GM21825 (cell line): ENCODE measurements around the gene PPP2R5C.
"Not testable (repeated sequence)": the region's sequence is repeated elsewhere in the genome, so short reads cannot be mapped to it uniquely, and the experiment has no call there.

Source experiments
- ATAC-seq: cut with Tn5 transposase; IDR thresholded peaks from one replicate; pipeline ENCODE4 v1.9.1; 2021; ENCODE audit warnings: mild to moderate bottlenecking, moderate library complexity; ENCODE audit not compliant: unreplicated experiment

The PPP2R5C gene

GRCh38 chr14:101961746-101962502, 200.4 kb downstream of the PPP2R5C start:
- ATAC-seq = no peak

- no peak for ATAC-seq
These were observed 201.0 kb downstream of the PPP2R5C start for GRCh38 chr14:101962503-101962874.

- no peak for ATAC-seq
These were observed 201.5 kb downstream of the PPP2R5C start for GRCh38 chr14:101963052-101963451.

- no peak for ATAC-seq
These were observed 202.3 kb downstream of the PPP2R5C start for GRCh38 chr14:101963656-101964296.

DNA sequence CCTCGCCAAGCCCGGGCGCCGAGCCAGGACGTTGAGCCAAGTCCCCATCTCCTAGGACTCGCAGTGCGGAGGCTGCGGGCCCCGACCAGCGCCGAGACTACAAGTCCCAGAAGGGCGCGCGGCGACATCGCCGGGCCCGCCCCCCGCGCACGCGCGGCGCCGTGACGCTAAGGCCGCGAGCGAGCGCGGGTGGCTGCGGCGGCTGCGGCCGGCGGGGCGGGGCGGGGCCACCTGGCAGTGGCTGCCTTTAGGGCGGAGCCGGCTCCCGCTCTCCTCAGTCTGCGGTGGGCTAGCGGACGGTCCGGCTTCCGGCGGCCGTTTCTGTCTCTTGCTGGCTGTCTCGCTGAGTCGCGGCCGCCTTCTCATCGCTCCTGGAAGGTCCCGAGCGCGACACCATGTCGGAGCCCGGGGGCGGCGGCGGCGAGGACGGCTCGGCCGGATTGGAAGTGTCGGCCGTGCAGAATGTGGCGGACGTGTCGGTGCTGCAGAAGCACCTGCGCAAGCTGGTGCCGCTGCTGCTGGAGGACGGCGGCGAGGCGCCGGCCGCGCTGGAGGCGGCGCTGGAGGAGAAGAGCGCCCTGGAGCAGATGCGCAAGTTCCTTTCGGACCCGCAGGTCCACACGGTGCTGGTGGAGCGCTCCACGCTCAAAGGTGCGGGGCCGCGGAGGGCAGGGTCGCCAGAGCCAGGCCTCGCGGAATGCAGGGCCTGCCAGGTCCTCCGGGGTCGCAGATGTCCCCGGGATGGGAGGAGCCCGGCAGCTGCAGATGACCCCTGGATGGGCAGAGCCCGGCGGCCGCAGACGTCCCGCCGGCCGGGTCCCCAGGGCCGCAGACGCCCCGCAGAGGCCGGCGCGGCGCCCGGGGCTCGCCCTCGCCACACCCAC, 203.0 kb downstream of the PPP2R5C start, which contains the start of gene DYNC1H1:
Gene DYNC1H1, plus strand, starts transcription at position 277 of the 884 bp plus-strand sequence. Its CDS starts 119 bp downstream, at position 396.
- ATAC-seq = peak; percentile 75

DNA sequence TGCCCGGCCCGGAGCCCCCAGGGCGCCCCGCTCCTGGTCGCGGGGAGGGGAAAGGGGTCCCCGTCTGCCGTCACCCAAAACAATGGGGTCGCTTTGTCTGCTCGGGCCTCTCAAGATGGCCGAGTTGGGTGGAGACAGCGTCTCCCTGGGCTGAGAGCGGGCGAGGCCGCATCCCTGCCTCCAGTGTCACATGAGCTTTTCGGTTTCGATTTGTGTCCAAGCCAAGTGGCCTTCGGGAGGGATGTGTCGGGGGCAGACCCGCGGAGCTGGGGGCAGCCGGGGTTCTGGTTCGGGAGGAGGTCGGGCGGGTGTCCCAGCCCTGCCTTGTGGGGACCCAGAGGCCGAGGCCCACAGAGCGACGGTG, 203.7 kb downstream of the PPP2R5C start:
- peak; percentile 31 for ATAC-seq

GRCh38 chr14:101965770-101966722, 204.5 kb downstream of the PPP2R5C start:
- no peak for ATAC-seq

- ATAC-seq = no peak
These were observed 205.2 kb downstream of the PPP2R5C start for GRCh38 chr14:101966742-101967141.

DNA sequence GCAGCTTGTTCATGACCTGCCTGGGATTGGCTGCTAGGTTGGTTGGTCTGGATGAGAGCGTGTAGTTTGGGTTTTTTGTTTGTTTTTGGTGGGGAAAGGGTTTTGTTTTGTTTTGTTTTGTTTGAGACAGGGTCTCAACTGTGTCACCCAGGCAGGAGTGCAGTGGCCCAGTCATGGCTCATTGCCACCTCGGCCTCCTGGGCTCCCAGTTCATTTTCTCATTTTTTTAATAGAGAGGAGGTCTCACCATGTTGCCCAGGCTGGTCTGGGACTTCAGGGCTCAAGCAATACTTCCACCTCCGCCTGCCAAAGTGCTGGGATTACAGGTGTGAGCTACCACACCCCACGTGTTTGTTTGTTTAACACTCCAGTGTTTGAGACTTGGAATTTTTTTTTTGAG, 206.7 kb downstream of the PPP2R5C start:
- ATAC-seq = no peak

DNA sequence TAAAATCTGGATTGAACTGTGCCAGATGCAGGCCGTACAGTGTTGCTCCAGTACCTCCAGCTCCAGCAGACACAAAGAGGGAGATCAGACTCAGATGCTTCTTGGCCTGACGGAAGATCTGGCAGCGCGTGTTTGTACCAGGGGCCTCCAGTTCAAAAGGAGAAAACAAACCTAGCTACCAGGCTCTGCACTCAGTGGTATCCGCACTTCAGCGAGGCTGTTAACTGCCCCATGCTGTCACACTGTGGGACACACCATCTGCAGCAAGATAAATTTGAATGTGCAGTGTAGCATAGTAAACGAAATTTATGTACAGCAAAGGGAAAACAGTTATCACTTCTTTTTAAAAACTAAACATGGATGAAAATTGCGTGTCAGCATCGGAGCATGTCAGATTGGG, 208.0 kb downstream of the PPP2R5C start:
- no peak for ATAC-seq

DNA sequence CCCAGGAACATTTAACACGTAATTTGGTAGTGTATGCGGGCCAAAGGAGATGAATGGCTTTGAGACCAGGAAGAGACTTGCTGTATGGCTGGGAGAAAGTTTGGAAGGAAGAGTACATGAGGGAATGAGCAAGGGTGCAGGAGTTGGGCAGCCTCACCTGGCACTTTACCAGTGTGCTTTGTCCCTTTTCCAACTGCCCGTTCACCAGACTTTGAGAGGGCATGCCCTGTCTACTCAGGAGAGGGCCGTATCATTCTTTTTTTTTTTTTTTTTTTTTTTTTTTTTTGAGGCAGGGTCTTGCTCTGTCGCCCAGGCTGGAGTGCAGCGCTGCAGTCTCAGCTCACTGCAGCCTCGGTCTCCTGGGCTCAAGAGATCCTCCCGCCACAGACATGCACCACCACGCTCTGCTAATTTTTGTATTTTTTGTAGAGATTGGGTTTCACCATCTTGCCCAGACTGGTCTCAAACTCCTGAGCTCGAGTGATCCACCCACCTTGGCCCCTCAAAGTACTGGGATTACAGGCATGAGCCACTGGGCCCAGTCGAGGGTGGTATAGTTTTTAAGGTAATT, 209.4 kb downstream of the PPP2R5C start:
- no peak for ATAC-seq

DNA sequence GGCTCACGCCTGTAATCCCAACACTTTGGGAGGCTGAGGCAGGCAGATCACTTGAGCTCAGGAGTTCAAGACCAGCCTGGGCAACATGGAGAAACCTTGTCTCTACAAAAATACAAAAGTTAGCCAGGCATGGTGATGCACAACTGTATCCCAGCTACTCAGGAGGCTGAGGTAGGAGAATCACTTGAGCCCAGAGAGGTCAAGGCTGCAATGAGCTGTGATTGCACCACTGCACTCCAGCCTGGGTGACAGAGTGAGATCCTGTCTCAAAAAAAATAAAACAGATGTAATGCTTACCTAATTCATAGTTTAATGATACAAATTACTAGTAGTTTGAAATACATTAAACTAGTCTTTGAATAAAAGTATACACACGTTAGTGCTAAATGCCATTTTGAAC, 209.9 kb downstream of the PPP2R5C start:
- ATAC-seq = not testable (repeated sequence)

DNA sequence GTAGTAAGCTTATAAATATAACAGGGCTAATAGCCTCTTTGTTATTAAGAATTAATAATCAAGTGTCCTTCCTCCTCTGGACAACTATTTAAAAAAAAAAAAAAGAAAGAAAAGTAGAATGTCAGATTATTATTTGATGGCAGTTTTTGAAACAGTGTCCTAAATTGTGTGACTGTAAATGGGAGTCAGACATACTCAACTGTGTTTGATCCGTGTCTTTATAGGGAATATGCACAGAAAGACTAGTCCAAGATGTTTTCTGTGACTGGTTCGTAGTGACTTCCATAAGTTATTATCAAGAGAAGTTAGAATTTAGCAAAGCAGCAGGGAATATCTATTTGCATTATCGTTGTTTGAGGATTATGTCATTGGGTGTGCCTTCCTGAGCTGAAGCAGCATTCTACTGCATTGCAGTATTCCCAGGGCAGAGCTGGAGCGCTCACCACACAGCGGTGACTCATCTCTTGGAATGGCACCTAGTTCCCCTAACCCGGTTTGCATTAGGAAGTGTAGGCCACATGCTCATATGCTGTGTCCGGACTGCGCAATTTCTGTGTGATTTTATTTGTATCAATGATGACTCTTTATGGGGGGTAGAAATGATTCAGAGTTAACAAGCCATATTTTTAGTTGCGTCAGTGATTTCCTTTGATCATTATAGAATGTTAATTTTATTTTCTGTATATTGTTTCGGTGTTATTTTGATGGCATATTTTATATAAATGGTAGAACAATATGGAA, 210.8 kb downstream of the PPP2R5C start:
- ATAC-seq = no peak

- no peak for ATAC-seq
These were observed 211.8 kb downstream of the PPP2R5C start for GRCh38 chr14:101973356-101973755.

DNA sequence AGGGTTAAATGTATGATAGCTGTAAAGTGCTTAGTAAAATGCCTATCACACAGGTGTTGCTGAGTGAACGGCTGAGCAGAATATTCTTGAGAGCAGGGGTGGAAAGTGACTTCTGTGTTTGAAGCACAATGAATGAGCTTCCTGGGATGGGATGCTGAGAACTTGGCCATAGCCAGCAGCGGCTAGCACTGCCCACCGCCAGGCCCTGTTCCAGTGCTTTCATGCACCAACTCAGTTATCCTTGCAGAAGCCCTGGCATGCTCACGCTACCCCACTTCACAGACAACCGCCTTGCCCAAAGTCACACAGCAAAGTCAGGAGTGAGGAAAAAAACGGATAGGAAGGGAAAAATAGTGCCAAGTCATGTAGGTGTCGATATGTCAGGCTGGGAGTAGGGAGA, 213.7 kb downstream of the PPP2R5C start:
- ATAC-seq = no peak
